CD8-positive, alpha-beta memory T cell (primary cell): ENCODE results near the gene WAS. TPM values are rescaled to one million over a fixed set of nuclear protein-coding genes. Genes with fewer than 3 reads are reported as not detected.
A peak's percentile ranks its signal among the peaks of the same experiment; 100 is the strongest.
"Not testable (repeated sequence)": the region's sequence is repeated elsewhere in the genome, so short reads cannot be mapped to it uniquely, and the experiment has no call there.

Experiments
- CTCF ChIA-PET: fragments of 350-600 bp; sonication (Branson Sonifier 250); formaldehyde crosslinking; loops from one replicate; lab custom pipeline; 2021; ENCODE audit warnings: antibody characterized with exemption; lab: Charles Lee
- POLR2A ChIA-PET: fragments of 350-600 bp; sonication (Branson Sonifier 250); formaldehyde crosslinking; loops from one replicate; lab custom pipeline; 2021; ENCODE audit warnings: antibody characterized with exemption; lab: Charles Lee
- DNase-seq, 5 donors: peaks; one replicate each; pipeline versions ENCODE4 v3.0.0 to v3.0.0-alpha.2; 2020 to 2022; ENCODE audit warnings: mixed read lengths in 1 of 5
- H3K27ac ChIP-seq: one replicate; pipeline ENCODE4 v1.7.0; 2013; ENCODE audit warnings: low read depth, mild to moderate bottlenecking, low read length, moderate library complexity
- H3K27me3 ChIP-seq: 2 replicates; pipeline ENCODE4 v1.7.0; 2013; ENCODE audit warnings: low read length, mild to moderate bottlenecking; ENCODE audit not compliant: insufficient read depth, poor library complexity, severe bottlenecking
- H3K36me3 ChIP-seq: 2 replicates; pipeline ENCODE4 v1.7.0; 2013; ENCODE audit warnings: mild to moderate bottlenecking, low read length, moderate library complexity; ENCODE audit not compliant: insufficient read depth
- H3K4me1 ChIP-seq: 2 replicates; pipeline ENCODE4 v1.7.0; 2013; ENCODE audit warnings: mild to moderate bottlenecking, low read length, moderate library complexity; ENCODE audit not compliant: insufficient read depth
- H3K4me3 ChIP-seq: 2 replicates; pipeline ENCODE4 v1.7.0; 2013; ENCODE audit warnings: mild to moderate bottlenecking, low read length
- H3K9me3 ChIP-seq: 2 replicates; pipeline ENCODE4 v1.7.0; 2013; ENCODE audit warnings: mild to moderate bottlenecking, low read length
- H3K27ac Mint-ChIP-seq, 8 donors: one replicate each; pipeline ENCODE4 v1.8.0; 2020 to 2021; ENCODE audit warnings: mixed read lengths in 8 of 8, mild to moderate bottlenecking in 6 of 8, inconsistent platforms in 3 of 8, moderate library complexity in 3 of 8
- H3K27me3 Mint-ChIP-seq, 2 donors: one replicate each; pipeline ENCODE4 v1.8.0; 2020 to 2021; ENCODE audit warnings: mixed read lengths in 2 of 2, mild to moderate bottlenecking in 1 of 2, moderate library complexity in 1 of 2
- H3K36me3 Mint-ChIP-seq, 3 donors: one replicate each; pipeline ENCODE4 v1.8.0; 2020 to 2021; ENCODE audit warnings: mixed read lengths in 3 of 3, inconsistent platforms in 1 of 3, mild to moderate bottlenecking in 1 of 3
- H3K4me1 Mint-ChIP-seq, 3 donors: one replicate each; pipeline ENCODE4 v1.8.0; 2020 to 2021; ENCODE audit warnings: mixed read lengths in 3 of 3, inconsistent platforms in 1 of 3, mild to moderate bottlenecking in 1 of 3
- H3K4me3 Mint-ChIP-seq, 7 donors: one replicate each; pipeline ENCODE4 v1.8.0; 2020 to 2021; ENCODE audit warnings: mixed read lengths in 7 of 7, mild to moderate bottlenecking in 6 of 7, moderate library complexity in 4 of 7, inconsistent platforms in 2 of 7
- H3K9me3 Mint-ChIP-seq, 5 donors: one replicate each; pipeline ENCODE4 v1.8.0; 2020 to 2022; ENCODE audit warnings: mixed read lengths in 5 of 5, mild to moderate bottlenecking in 3 of 5, moderate library complexity in 2 of 5, inconsistent platforms in 1 of 5
- polyA plus RNA-seq: library from polyadenylated mRNA; unstranded; fragments of 300-500 nt; fragmentation: Illumina TruSeq; gene quantifications from one replicate; pipeline ENCODE4 v1.2.3, GENCODE V29; 2021
- total RNA-seq, 2 experiments: library from RNA; stranded (reverse); gene quantifications; one replicate each; pipeline ENCODE4 v1.2.3, GENCODE V29; 2021

Gene WAS
- total and polyA plus RNA-seq, 3 experiments from 2014 or later = 33.5 to 84.0 (median 81.9) TPM

- no peaks in the 10 kb centered on the region for H3K27me3 ChIP-seq
- H3K36me3 Mint-ChIP-seq = peaks cover 0 to 4% (median 0%) of the 10 kb centered on the region in 3 donors
- H3K4me1 ChIP-seq = no peaks in the 10 kb centered on the region
- POLR2A ChIA-PET = interaction anchor here (0.5 to 1.5 kb wide), 9 partner anchors 8 to 366 kb away, joined by 3 to 6 read pairs (median 4); partner anchors contain the start of genes HDAC6, RBM3 and TFE3
- H3K36me3 ChIP-seq = no peaks in the 10 kb centered on the region
- H3K4me3 ChIP-seq = peak overlapping the region; percentile 80
- H3K27me3 Mint-ChIP-seq = peaks cover 0 to 5% of the 10 kb centered on the region in 2 donors
- H3K27ac ChIP-seq = peak overlapping the region; percentile 74
- H3K27ac Mint-ChIP-seq = peak overlapping the region; percentile 55 to 98 (median 88)
- peaks cover 12 to 25% (median 18%) of the 10 kb centered on the region in 3 donors for H3K4me1 Mint-ChIP-seq
- peak overlapping the region; percentile 92 to 94 (median 92) for H3K4me3 Mint-ChIP-seq
- H3K9me3 ChIP-seq = no peaks in the 10 kb centered on the region
- no peaks in the 10 kb centered on the region for H3K9me3 Mint-ChIP-seq
- CTCF ChIA-PET = interaction anchor here (0.9 to 1.0 kb wide), 3 partner anchors 14 to 45 kb away, joined by 3 read pairs; no protein-coding TSS in a partner anchor
- DNase-seq = peak in 4 of 5 donors; percentile 11 to 49 (median 16)
These were observed 6.7 kb upstream of the WAS start for GRCh38 chrX:48676893-48677270.

- ChIA-PET CTCF (interaction anchor here (0.9 kb wide), 1 partner anchor 14 kb away, joined by 3 read pairs; no protein-coding TSS in a partner anchor), POLR2A (no interaction called here)
- H3K27me3 Mint-ChIP-seq = peaks cover 0 to 5% of the 10 kb centered on the region in 2 donors
- peak overlapping the region; percentile 92 to 94 (median 92) for H3K4me3 Mint-ChIP-seq
- H3K4me1 ChIP-seq = no peaks in the 10 kb centered on the region
- no peaks in the 10 kb centered on the region for H3K9me3 ChIP-seq
- DNase-seq = no peak
- H3K4me1 Mint-ChIP-seq = peaks cover 16 to 29% (median 23%) of the 10 kb centered on the region in 3 donors
- H3K36me3 Mint-ChIP-seq = peaks cover 0 to 4% (median 0%) of the 10 kb centered on the region in 3 donors
- H3K27ac Mint-ChIP-seq = peak overlapping the region in 7 of 8 donors; percentile 62 to 98 (median 88)
- H3K4me3 ChIP-seq = no peak overlapping the region
- H3K9me3 Mint-ChIP-seq = no peaks in the 10 kb centered on the region
- no peaks in the 10 kb centered on the region for H3K27me3 ChIP-seq
- no peaks in the 10 kb centered on the region for H3K36me3 ChIP-seq
- peak overlapping the region; percentile 74 for H3K27ac ChIP-seq
These were observed 6.1 kb upstream of the WAS start for GRCh38 chrX:48677516-48677915.

GRCh38 chrX:48680467-48680866 is 3.1 kb upstream of the WAS start:
- Mint-ChIP-seq H3K4me3 (peak overlapping the region in 1 of 7 donors; percentile 61), H3K27ac (peak overlapping the region in 2 of 8 donors; percentile 24 to 50), H3K36me3 (peaks cover 0 to 20% (median 0%) of the 10 kb centered on the region in 3 donors), H3K4me1 (peaks cover 37 to 54% (median 46%) of the 10 kb centered on the region in 3 donors)
- H3K27me3 Mint-ChIP-seq, H3K27me3 ChIP-seq, H3K9me3 Mint-ChIP-seq, CTCF ChIA-PET, H3K4me3 ChIP-seq, H3K27ac ChIP-seq, POLR2A ChIA-PET, H3K9me3 ChIP-seq, H3K36me3 ChIP-seq, DNase-seq: not testable (repeated sequence)
- H3K4me1 ChIP-seq = peaks cover 21% of the 10 kb centered on the region

GRCh38 chrX:48680925-48681324 is 2.7 kb upstream of the WAS start:
- H3K27ac Mint-ChIP-seq = peak overlapping the region in 2 of 8 donors; percentile 24 to 50
- H3K27me3 Mint-ChIP-seq, H3K4me3 ChIP-seq, H3K36me3 ChIP-seq, CTCF ChIA-PET, H3K27ac ChIP-seq, POLR2A ChIA-PET, H3K27me3 ChIP-seq, H3K9me3 Mint-ChIP-seq, DNase-seq, H3K9me3 ChIP-seq: not testable (repeated sequence)
- peaks cover 0 to 24% (median under 1%) of the 10 kb centered on the region in 3 donors for H3K36me3 Mint-ChIP-seq
- H3K4me3 Mint-ChIP-seq = peak overlapping the region in 1 of 7 donors; percentile 61
- H3K4me1 Mint-ChIP-seq = peaks cover 36 to 55% (median 46%) of the 10 kb centered on the region in 3 donors
- peaks cover 25% of the 10 kb centered on the region for H3K4me1 ChIP-seq

GRCh38 chrX:48681539-48682183 is 1.9 kb upstream of the WAS start:
- Histone ChIP-seq H3K27me3 (no peaks in the 10 kb centered on the region), H3K27ac (no peak overlapping the region), H3K9me3 (no peaks in the 10 kb centered on the region), H3K36me3 (peaks cover 10% of the 10 kb centered on the region), H3K4me3 (no peak overlapping the region), H3K4me1 (peaks cover 33% of the 10 kb centered on the region)
- CTCF ChIA-PET = no interaction called here
- Mint-ChIP-seq H3K27me3 (peaks cover 0 to 5% of the 10 kb centered on the region in 2 donors), H3K27ac (peak overlapping the region in 2 of 8 donors; percentile 38 to 42), H3K4me1 (peaks cover 42 to 62% (median 53%) of the 10 kb centered on the region in 3 donors), H3K4me3 (peak overlapping the region in 4 of 7 donors; percentile 49 to 64 (median 52)), H3K9me3 (no peaks in the 10 kb centered on the region), H3K36me3 (peaks cover 0 to 32% (median 4%) of the 10 kb centered on the region in 3 donors)
- POLR2A ChIA-PET = no interaction called here
- DNase-seq = no peak

- H3K27me3 ChIP-seq, H3K9me3 ChIP-seq, H3K27me3 Mint-ChIP-seq, H3K4me3 ChIP-seq, DNase-seq, H3K9me3 Mint-ChIP-seq: not testable (repeated sequence)
- H3K4me1 Mint-ChIP-seq = peaks cover 41 to 64% (median 51%) of the 10 kb centered on the region in 3 donors
- Histone ChIP-seq H3K27ac (peak overlapping the region; percentile 70), H3K4me1 (peaks cover 36% of the 10 kb centered on the region), H3K36me3 (peaks cover 13% of the 10 kb centered on the region)
- peak overlapping the region; percentile 11 to 99 (median 66) for H3K4me3 Mint-ChIP-seq
- ChIA-PET CTCF (interaction anchor here (0.8 to 1.3 kb wide), 2 partner anchors 13 to 34 kb away, joined by 4 to 6 read pairs; no protein-coding TSS in a partner anchor), POLR2A (interaction anchor here (1.0 to 2.7 kb wide), 5 partner anchors 13 to 255 kb away, joined by 3 to 16 read pairs (median 4); partner anchors contain the start of genes PQBP1, SUV39H1 and TIMM17B)
- H3K36me3 Mint-ChIP-seq = peaks cover 0 to 39% (median 4%) of the 10 kb centered on the region in 3 donors
- peak overlapping the region in 6 of 8 donors; percentile 22 to 98 (median 88) for H3K27ac Mint-ChIP-seq
These were observed 804 bp upstream of the WAS start for GRCh38 chrX:48682795-48683194.

GRCh38 chrX:48684134-48684533 is 535 bp downstream of the WAS start:
- ChIA-PET POLR2A (interaction anchor here (0.6 to 2.7 kb wide), 4 partner anchors 12 to 121 kb away, joined by 3 to 16 read pairs (median 6); partner anchors contain the start of gene SUV39H1), CTCF (interaction anchor here (1.3 kb wide), 1 partner anchor 36 kb away, joined by 6 read pairs; no protein-coding TSS in a partner anchor)
- H3K9me3 ChIP-seq = no peaks in the 10 kb centered on the region
- peaks cover 0 to 5% of the 10 kb centered on the region in 2 donors for H3K27me3 Mint-ChIP-seq
- peak overlapping the region; percentile 70 for H3K27ac ChIP-seq
- H3K9me3 Mint-ChIP-seq = no peaks in the 10 kb centered on the region
- no peaks in the 10 kb centered on the region for H3K27me3 ChIP-seq
- peak overlapping the region; percentile 87 to 98 (median 92) for H3K27ac Mint-ChIP-seq
- peaks cover 36% of the 10 kb centered on the region for H3K4me1 ChIP-seq
- H3K4me1 Mint-ChIP-seq = peaks cover 41 to 58% (median 50%) of the 10 kb centered on the region in 3 donors
- peaks cover 13% of the 10 kb centered on the region for H3K36me3 ChIP-seq
- H3K36me3 Mint-ChIP-seq = peaks cover 0 to 49% (median 4%) of the 10 kb centered on the region in 3 donors
- DNase-seq = no peak
- H3K4me3 ChIP-seq = peak overlapping the region; percentile 81
- peak overlapping the region; percentile 87 to 99 (median 94) for H3K4me3 Mint-ChIP-seq
